OCI-LY3 (cell line): Measurements from ENCODE around the gene LOXL3.

Experiments
- CTCF ChIP-seq: fragments of 200-600, 300-600 bp; sonication (generic); IDR thresholded peaks from 2 replicates; pipeline ENCODE4 v1.5.1; 2014; ENCODE audit warnings: antibody characterized with exemption, low read length, low read depth
- EZH2phosphoT487 ChIP-seq: fragments of 200-600 bp; shearing (Covaris generic); IDR thresholded peaks from 2 replicates; pipeline ENCODE4 v1.6.1; 2018; ENCODE audit warnings: antibody characterized with exemption, mixed run types, low read depth

- TF ChIP-seq CTCF (no peak), EZH2phosphoT487 (no peak)
Observed at GRCh38 chr2:74596584-74596983, 42.8 kb upstream of the LOXL3 start.
